HFFc6 (cell line): Measurements from ENCODE around the gene WASHC4. TPM values are rescaled to one million over a fixed set of nuclear protein-coding genes. Genes with fewer than 3 reads are reported as not detected.

ENCODE experiments used
- DNase-seq: peaks from one replicate; pipeline ENCODE4 v3.0.0-alpha.2; 2018
- H3K27ac Mint-ChIP-seq: 2 replicates; pipeline ENCODE4 v1.8.0; 2020; ENCODE audit warnings: mild to moderate bottlenecking, mixed read lengths
- H3K27me3 Mint-ChIP-seq: 2 replicates; pipeline ENCODE4 v1.8.0; 2021; ENCODE audit warnings: mild to moderate bottlenecking, moderate library complexity, mixed read lengths; ENCODE audit not compliant: insufficient read depth
- H3K36me3 Mint-ChIP-seq: 2 replicates; pipeline ENCODE4 v1.8.0; 2021; ENCODE audit warnings: low read depth, mixed read lengths
- H3K4me1 Mint-ChIP-seq: 2 replicates; pipeline ENCODE4 v1.8.0; 2020; ENCODE audit warnings: low read depth, mixed read lengths
- H3K4me3 Mint-ChIP-seq: 2 replicates; pipeline ENCODE4 v1.8.0; 2020; ENCODE audit warnings: mild to moderate bottlenecking, moderate library complexity, mixed read lengths
- H3K9me3 Mint-ChIP-seq: 2 replicates; pipeline ENCODE4 v1.8.0; 2020; ENCODE audit warnings: mild to moderate bottlenecking, mixed read lengths
- total RNA-seq, 6 experiments: library from RNA; stranded (reverse); fragmentation: NEBNext Ultra II Directional; extraction: Animal tissue kit (Norgen Biotek cat#: 25700); gene quantifications; 2 replicates in 1 of 6; 3 replicates in 5 of 6; pipeline ENCODE4 v1.2.3, GENCODE V29; 2021
- TF ChIP-seq, protein P1 (sequence below): fragments of 200-600 bp; sonication (generic); IDR thresholded peaks from 2 replicates; pipeline ENCODE4 v1.5.0; 2021; ENCODE audit warnings: antibody characterized with exemption, mild to moderate bottlenecking

Gene WASHC4
- total RNA-seq, 6 experiments from 2014 or later = 41.6 to 47.3 (median 44.1) TPM

GRCh38 chr12:105116969-105117368, 9.4 kb downstream of the WASHC4 start:
- TF ChIP-seq, protein P1, sequence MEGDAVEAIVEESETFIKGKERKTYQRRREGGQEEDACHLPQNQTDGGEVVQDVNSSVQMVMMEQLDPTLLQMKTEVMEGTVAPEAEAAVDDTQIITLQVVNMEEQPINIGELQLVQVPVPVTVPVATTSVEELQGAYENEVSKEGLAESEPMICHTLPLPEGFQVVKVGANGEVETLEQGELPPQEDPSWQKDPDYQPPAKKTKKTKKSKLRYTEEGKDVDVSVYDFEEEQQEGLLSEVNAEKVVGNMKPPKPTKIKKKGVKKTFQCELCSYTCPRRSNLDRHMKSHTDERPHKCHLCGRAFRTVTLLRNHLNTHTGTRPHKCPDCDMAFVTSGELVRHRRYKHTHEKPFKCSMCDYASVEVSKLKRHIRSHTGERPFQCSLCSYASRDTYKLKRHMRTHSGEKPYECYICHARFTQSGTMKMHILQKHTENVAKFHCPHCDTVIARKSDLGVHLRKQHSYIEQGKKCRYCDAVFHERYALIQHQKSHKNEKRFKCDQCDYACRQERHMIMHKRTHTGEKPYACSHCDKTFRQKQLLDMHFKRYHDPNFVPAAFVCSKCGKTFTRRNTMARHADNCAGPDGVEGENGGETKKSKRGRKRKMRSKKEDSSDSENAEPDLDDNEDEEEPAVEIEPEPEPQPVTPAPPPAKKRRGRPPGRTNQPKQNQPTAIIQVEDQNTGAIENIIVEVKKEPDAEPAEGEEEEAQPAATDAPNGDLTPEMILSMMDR = no peak
- no peak overlapping the region for H3K4me3 Mint-ChIP-seq
- no peaks in the 10 kb centered on the region for H3K27me3 Mint-ChIP-seq
- no peak overlapping the region for H3K27ac Mint-ChIP-seq
- no peak for DNase-seq
- H3K4me1 Mint-ChIP-seq = peaks cover 17% of the 10 kb centered on the region
- H3K9me3 Mint-ChIP-seq = no peaks in the 10 kb centered on the region
- peaks cover 50% of the 10 kb centered on the region for H3K36me3 Mint-ChIP-seq

DNA sequence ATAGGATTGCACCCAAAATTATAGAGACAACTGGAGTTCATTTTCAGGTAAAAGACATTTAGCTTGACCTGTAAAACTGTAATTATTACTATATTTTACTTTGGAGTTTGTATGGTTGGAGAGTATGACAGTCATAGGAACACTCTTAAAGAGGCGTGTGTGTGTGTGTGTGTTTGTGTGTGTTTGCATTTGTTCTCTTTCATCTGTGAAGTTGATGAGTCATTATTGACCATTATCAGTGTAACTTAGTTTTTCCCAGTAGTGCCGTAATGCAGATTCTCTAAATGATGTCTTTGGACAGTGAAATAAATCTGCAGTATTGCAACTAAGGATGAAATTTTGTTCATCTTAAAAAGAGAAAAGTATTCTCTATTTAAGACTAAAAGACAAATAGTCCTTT, 13.0 kb downstream of the WASHC4 start:
- Mint-ChIP-seq H3K36me3 (peaks cover 38% of the 10 kb centered on the region), H3K27me3 (no peaks in the 10 kb centered on the region), H3K4me3 (no peak overlapping the region), H3K27ac (no peak overlapping the region), H3K9me3 (no peaks in the 10 kb centered on the region), H3K4me1 (no peaks in the 10 kb centered on the region)
- TF ChIP-seq, protein P1 = no peak
- no peak for DNase-seq

GRCh38 chr12:105138248-105138647, 30.7 kb downstream of the WASHC4 start:
- no peak for DNase-seq
- H3K27me3 Mint-ChIP-seq = peaks cover 3% of the 10 kb centered on the region; the same call in 1 of the 2 replicates
- no peak overlapping the region for H3K27ac Mint-ChIP-seq
- H3K4me3 Mint-ChIP-seq = no peak overlapping the region
- H3K9me3 Mint-ChIP-seq = no peaks in the 10 kb centered on the region
- H3K36me3 Mint-ChIP-seq = peaks cover 41% of the 10 kb centered on the region
- TF ChIP-seq, protein P1 = no peak
- peaks cover 23% of the 10 kb centered on the region for H3K4me1 Mint-ChIP-seq

- Mint-ChIP-seq H3K4me1 (peaks cover 20% of the 10 kb centered on the region), H3K27me3 (peaks cover 3% of the 10 kb centered on the region; the same call in 1 of the 2 replicates), H3K27ac (no peak overlapping the region), H3K4me3 (no peak overlapping the region), H3K9me3 (no peaks in the 10 kb centered on the region), H3K36me3 (peaks cover 32% of the 10 kb centered on the region)
- no peak for DNase-seq
- TF ChIP-seq, protein P1 = no peak
Observed at GRCh38 chr12:105141320-105141922, 33.9 kb downstream of the WASHC4 start.

DNA sequence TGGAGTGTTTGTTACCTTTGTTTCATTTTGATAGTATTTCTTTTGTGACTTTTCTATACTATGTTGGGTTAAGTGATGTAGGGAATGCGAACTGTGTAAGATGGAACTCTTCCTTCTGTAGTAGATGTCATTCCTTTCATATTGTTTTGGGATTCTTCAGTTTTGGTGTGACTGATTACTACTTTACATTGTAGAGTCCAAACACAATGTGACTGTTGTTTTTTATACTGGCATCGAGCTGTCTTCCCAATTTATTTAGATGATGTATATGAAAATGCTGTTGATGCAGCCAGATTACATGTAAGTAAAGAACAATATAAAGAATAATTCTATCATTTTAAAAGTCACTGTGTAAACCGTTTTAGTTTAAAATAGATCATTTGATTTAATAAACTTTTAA, 34.7 kb downstream of the WASHC4 start:
- H3K36me3 Mint-ChIP-seq = peaks cover 36% of the 10 kb centered on the region
- H3K9me3 Mint-ChIP-seq = no peaks in the 10 kb centered on the region
- TF ChIP-seq, protein P1 = no peak
- H3K4me1 Mint-ChIP-seq = peaks cover 12% of the 10 kb centered on the region
- no peak overlapping the region for H3K27ac Mint-ChIP-seq
- H3K4me3 Mint-ChIP-seq = no peak overlapping the region
- no peaks in the 10 kb centered on the region for H3K27me3 Mint-ChIP-seq
- no peak for DNase-seq

- Mint-ChIP-seq H3K9me3 (no peaks in the 10 kb centered on the region), H3K27me3 (no peaks in the 10 kb centered on the region), H3K36me3 (peaks cover 29% of the 10 kb centered on the region), H3K4me3 (no peak overlapping the region), H3K4me1 (no peaks in the 10 kb centered on the region), H3K27ac (no peak overlapping the region)
- TF ChIP-seq, protein P1 = no peak
- DNase-seq = no peak
Observed at GRCh38 chr12:105156260-105156659, 48.7 kb downstream of the WASHC4 start.
